HUES6 (cell line): Measurements from ENCODE around the gene CIB4.

ENCODE experiments used
- H3K27ac ChIP-seq: 2 replicates; pipeline ENCODE4 v1.7.0; 2013; ENCODE audit warnings: low read depth, mild to moderate bottlenecking, low read length, inconsistent platforms
- H3K27me3 ChIP-seq: 2 replicates; pipeline ENCODE4 v1.6.1; 2013; ENCODE audit warnings: low read length; ENCODE audit not compliant: control insufficient read depth, insufficient read depth
- H3K36me3 ChIP-seq: 2 replicates; pipeline ENCODE4 v1.6.1; 2013; ENCODE audit warnings: low read length; ENCODE audit not compliant: control insufficient read depth, insufficient read depth
- H3K4me1 ChIP-seq: 2 replicates; pipeline ENCODE4 v1.6.1; 2013; ENCODE audit warnings: low read length; ENCODE audit not compliant: control insufficient read depth, insufficient read depth
- H3K4me3 ChIP-seq: 2 replicates; pipeline ENCODE4 v1.5.1; 2013; ENCODE audit warnings: low read depth, low read length
- H3K9ac ChIP-seq: one replicate; pipeline ENCODE4 v1.6.1; 2013; ENCODE audit warnings: mild to moderate bottlenecking, low read length
- H3K9me3 ChIP-seq: 2 replicates; pipeline ENCODE4 v1.6.1; 2013; ENCODE audit warnings: low read depth, low read length; ENCODE audit not compliant: control insufficient read depth, insufficient read depth

CIB4 gene

DNA sequence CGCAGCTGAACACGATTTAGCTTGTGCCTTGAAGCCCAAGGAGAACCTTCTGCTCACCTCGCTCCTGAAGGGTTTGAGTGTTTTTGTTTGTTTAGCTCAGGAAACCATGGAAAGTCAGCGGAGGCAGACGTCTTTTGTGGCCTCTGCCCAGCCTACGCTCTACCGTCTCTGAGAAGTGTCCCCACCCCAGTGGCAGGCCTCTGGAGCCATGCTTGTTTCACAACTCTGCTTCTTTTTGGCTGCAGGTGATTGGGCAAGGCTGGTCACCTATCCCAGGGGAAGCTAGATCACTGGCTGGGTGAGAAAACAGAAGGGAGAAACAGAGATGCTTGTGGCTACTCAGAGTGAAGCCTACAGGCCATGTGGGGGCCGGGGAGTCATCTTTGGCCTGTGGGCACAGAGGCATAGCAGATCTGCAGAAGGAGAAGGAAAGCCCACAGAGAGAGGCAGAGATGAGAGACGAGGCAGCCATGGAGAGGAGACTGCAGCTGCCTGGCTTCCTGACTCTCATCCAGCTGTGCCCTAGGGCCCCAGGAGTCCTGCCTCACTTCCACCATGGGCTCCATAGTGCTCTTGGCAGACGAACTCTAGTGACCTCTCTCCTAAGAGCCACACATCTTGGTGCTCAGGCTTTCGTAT is 50.1 kb downstream of the CIB4 start:
- H3K27ac ChIP-seq, result no peak overlapping the region
- H3K9me3 ChIP-seq, result no peaks in the 10 kb centered on the region
- H3K9ac ChIP-seq, result no peak overlapping the region
- H3K4me1 ChIP-seq, result no peaks in the 10 kb centered on the region; the same call in none of the 2 replicates
- no peaks in the 10 kb centered on the region for H3K36me3 ChIP-seq
- no peak overlapping the region for H3K4me3 ChIP-seq
- peaks cover 15% of the 10 kb centered on the region for H3K27me3 ChIP-seq

DNA sequence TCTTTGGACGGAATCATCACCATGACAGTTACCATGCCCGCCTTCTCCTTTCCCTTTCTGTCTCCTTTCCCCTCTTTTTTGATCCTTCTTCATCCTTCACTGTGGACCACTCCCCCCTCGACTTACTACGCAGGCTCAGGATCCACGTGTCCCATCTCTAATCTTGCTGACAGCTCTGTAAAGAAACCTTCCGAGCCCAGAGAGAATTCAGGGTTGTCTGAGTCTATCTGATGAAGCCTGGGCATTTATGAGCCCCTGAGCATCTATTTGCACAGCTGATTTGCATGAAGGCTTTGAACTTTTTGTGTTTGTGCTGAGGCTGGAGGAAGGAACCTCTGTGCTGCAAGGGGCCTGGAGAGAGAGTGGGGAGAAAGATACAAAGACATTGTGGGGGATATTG is 50.7 kb downstream of the CIB4 start:
- no peak overlapping the region for H3K4me3 ChIP-seq
- H3K27me3 ChIP-seq, result peaks cover 15% of the 10 kb centered on the region
- H3K36me3 ChIP-seq, result no peaks in the 10 kb centered on the region
- H3K4me1 ChIP-seq, result no peaks in the 10 kb centered on the region; the same call in none of the 2 replicates
- no peak overlapping the region for H3K9ac ChIP-seq
- no peak overlapping the region for H3K27ac ChIP-seq
- H3K9me3 ChIP-seq, result no peaks in the 10 kb centered on the region

DNA sequence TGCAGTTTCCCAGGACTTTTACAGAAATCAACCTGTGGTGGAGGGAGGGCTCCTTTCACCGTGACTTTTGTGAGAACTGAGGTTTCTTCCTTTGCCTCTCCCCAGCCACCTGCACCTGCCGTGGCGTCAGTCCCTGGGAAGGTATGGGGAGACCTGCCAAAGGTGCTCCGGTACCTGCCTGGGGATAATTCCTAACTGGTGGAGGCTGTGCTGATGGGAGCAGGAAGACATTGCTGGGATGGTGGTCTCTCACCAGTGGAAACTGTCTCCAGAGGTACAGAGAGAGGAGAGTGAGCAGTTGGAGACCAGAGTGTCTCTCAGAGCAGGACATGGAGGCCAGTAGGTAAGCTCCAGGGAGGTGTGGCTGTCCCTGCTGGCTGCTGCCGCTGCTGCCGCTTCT is 52.6 kb downstream of the CIB4 start:
- Histone ChIP-seq H3K27ac (no peak overlapping the region), H3K4me1 (no peaks in the 10 kb centered on the region; the same call in 1 of the 2 replicates), H3K9me3 (no peaks in the 10 kb centered on the region), H3K4me3 (no peak overlapping the region), H3K9ac (no peak overlapping the region), H3K27me3 (peaks cover 15% of the 10 kb centered on the region), H3K36me3 (no peaks in the 10 kb centered on the region)

DNA sequence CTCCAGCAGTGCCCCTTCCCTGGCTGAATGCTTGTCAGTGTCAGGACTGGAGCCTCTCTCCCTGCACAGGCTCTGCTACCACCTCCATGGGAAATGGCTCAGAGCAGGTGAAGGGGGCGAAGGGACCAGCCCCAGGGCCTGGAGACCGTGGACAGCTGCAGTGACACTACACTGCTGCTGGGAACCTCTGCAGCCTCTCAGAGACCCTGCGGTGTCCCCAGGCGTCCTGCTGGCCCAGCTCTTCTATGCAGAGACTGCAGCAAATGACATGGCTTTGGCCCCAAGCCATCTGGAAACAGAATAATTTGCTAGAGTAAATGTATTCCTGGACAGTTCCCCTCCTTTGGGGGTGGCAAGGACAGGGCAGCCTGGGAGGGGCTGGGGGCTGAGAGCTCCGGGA is 53.2 kb downstream of the CIB4 start:
- no peaks in the 10 kb centered on the region; the same call in 1 of the 2 replicates for H3K4me1 ChIP-seq
- no peaks in the 10 kb centered on the region for H3K9me3 ChIP-seq
- peaks cover 15% of the 10 kb centered on the region for H3K27me3 ChIP-seq
- no peak overlapping the region for H3K9ac ChIP-seq
- H3K4me3 ChIP-seq, result no peak overlapping the region
- H3K27ac ChIP-seq, result no peak overlapping the region
- H3K36me3 ChIP-seq, result no peaks in the 10 kb centered on the region

DNA sequence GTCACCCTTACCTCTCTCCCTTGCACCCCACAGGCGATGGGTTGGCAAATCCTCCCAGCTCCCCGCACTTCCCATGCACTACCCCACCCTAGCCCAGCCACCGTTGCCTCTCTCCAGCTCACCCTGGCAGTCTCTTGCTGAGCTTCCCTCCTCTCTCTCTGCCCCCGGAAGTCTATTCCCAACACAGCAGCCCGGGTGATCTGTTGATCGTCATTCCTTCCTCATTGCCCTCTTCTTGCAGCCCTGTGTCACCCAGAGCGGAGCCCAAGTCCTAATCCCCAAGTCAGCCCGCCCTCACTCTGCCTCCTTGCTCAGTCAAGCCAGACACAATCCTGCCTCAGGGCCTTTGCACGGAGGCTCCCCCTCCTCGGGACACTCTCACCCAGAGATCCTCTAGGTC is 55.2 kb downstream of the CIB4 start:
- no peaks in the 10 kb centered on the region for H3K36me3 ChIP-seq
- H3K27me3 ChIP-seq, result peaks cover 15% of the 10 kb centered on the region
- no peaks in the 10 kb centered on the region for H3K9me3 ChIP-seq
- H3K4me3 ChIP-seq, result no peak overlapping the region
- H3K27ac ChIP-seq, result no peak overlapping the region
- H3K4me1 ChIP-seq, result no peaks in the 10 kb centered on the region; the same call in 1 of the 2 replicates
- no peak overlapping the region for H3K9ac ChIP-seq

DNA sequence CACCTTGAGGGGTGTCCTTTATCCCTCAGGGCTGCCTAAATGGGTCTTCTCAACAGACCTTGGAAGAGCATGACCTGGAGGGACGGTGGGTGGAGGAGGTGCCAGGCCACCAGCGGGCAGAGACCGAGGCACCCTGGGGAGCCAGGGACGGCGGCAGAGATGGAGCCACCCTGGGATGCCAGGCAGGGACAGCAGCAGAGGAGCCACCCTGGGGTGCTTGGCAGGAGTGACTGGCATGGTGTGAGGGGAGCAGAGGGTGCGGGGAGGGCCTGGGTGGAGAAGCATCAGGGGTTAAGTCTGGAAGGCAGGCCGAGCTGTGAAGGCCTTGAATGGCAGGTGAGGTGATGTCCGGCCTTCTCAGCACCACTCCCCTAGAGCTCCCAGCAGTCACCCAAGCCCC is 56.1 kb downstream of the CIB4 start:
- Histone ChIP-seq H3K9me3 (no peaks in the 10 kb centered on the region), H3K9ac (no peak overlapping the region), H3K36me3 (no peaks in the 10 kb centered on the region), H3K4me1 (no peaks in the 10 kb centered on the region), H3K27me3 (peaks cover 15% of the 10 kb centered on the region), H3K27ac (no peak overlapping the region), H3K4me3 (no peak overlapping the region)

DNA sequence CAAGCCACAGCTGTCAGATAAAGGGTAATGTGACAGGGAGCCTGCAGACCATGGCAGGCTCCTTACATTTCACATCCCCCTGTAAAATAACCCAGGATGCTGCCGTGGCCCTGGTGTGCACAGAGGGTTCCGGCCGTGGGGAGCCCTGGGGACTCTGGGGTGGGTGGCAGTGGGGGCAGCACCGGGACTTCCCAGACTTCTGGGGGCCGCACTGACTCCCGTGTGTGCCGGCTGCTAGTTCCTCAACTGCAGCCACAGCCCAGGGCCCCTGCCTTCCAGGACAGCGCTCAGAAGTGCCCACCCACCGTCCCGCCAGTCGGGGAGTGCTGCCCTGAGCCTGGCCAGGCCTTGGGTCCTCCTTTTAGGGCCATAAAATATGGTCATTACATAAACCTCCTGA is 56.5 kb downstream of the CIB4 start:
- H3K36me3 ChIP-seq, result no peaks in the 10 kb centered on the region
- no peak overlapping the region for H3K27ac ChIP-seq
- H3K27me3 ChIP-seq, result peaks cover 14% of the 10 kb centered on the region
- H3K4me3 ChIP-seq, result no peak overlapping the region
- no peaks in the 10 kb centered on the region for H3K9me3 ChIP-seq
- H3K4me1 ChIP-seq, result no peaks in the 10 kb centered on the region
- H3K9ac ChIP-seq, result no peak overlapping the region

DNA sequence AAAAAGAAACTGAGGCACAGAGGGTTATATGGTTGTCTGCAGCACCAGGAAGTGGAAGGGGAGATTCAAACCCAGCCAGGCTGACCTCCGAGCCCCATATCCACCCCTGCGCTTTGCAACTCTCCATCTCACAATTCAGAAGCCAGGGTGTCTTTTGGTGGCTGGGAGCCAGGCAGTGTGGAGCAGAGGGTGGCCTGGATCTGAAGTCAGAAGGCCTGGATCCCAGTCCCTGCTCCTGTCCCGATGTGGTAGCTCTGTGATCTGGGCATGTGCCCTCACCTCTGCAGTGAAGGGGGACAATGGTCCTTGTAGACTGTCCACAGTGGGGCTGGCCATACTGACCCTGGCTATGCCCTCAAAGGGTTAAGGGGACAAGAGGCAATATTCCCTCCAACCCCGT is 57.0 kb downstream of the CIB4 start:
- Histone ChIP-seq H3K9ac (no peak overlapping the region), H3K27me3 (peaks cover 11% of the 10 kb centered on the region), H3K4me3 (no peak overlapping the region)

DNA sequence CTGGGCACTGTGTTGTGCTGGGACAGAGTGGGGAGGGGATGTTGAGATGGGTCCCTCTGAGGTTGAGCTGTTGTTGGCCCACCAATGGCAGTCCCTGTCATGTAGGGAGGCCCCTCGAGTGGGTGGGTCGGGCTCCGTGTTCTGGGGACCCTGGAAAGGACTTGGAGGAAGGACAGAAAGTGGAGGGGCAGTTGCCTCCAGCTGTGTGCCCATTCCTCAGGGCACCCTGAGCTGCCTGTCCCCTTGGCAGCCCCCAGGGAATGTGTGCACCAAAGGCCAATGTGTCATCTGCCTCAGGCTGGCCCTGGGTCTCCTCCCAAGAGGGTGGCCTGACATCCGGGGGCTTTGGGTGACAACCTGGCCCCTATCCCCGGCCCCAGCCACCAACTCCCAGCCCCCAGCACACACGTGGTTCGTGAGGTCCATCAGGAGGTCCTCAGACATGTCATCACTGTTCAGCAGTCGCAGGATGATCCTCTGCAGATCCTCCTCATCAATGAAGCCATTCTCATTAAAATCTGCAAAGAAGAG is 57.7 kb downstream of the CIB4 start:
- Histone ChIP-seq H3K9ac (no peak overlapping the region), H3K36me3 (no peaks in the 10 kb centered on the region), H3K9me3 (no peaks in the 10 kb centered on the region), H3K27me3 (peaks cover 14% of the 10 kb centered on the region), H3K4me3 (no peak overlapping the region), H3K27ac (no peak overlapping the region), H3K4me1 (no peaks in the 10 kb centered on the region)

More for the DNA sequence above, 57.0 kb downstream of the CIB4 start:
- Histone ChIP-seq H3K9me3 (no peaks in the 10 kb centered on the region), H3K4me1 (no peaks in the 10 kb centered on the region), H3K36me3 (no peaks in the 10 kb centered on the region), H3K27ac (no peak overlapping the region)

DNA sequence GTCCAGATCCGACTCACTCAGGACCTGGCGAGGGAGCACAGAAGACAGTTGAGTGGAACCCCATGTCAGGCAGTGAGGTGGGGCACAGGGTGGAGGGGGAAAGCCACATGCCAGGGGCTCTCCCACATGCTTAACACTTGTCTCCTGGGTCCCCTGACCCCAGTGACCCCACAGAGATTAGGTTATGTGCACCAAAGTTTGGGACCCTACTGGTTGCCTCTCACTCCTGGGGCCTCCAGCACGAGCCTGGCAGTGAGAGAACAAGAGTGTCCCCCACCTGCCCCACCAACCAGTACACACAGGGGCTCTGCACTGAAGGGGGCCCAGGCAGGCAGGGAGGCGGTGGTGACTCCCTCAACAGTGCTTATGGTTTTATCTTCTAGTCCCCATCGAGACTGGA is 58.3 kb downstream of the CIB4 start:
- H3K9me3 ChIP-seq, result no peaks in the 10 kb centered on the region
- no peak overlapping the region for H3K9ac ChIP-seq
- H3K4me1 ChIP-seq, result no peaks in the 10 kb centered on the region
- no peaks in the 10 kb centered on the region for H3K36me3 ChIP-seq
- H3K4me3 ChIP-seq, result no peak overlapping the region
- peaks cover 13% of the 10 kb centered on the region; the same call in 1 of the 2 replicates for H3K27me3 ChIP-seq
- no peak overlapping the region for H3K27ac ChIP-seq

DNA sequence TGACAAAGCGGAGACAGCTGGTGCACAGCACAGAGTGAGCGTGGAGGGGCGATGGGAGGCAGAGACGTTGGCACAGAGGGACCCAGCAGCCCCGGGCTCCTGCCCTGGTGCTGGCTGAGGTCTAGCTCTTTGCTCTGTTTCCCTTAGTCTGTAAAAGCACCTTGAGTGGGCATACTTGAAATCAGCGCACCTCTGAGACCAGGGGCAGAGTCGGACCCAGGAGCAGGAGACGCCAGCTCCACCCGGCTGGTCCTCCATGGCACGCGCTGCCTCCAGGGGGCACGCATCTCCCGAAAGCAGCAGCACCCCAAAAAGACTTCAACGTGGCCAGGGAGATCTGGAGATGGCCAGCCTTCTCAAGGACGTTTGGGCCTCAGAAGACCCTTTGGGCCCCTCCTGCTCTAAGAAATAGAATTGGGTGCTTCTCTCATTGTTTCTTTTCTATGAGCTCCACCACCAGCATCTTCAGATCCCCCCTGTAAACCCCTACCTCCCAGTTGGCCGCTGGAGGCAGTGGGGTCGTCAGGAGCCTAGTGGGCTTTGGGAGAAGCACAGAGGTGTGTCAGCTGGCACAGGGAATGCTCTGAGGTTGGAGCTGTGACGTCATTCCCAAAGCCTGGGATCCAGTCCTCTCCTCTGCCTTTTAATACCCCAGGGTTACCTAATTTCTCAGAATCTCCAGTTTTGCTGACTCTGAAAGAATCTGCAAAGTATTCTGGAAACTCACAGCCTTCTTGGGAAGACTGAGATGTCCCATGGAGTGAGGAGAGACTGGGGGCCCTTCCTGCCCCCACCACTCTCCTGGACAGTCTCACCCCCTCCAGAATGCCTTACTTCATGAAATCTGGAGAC is 58.9 kb downstream of the CIB4 start:
- Histone ChIP-seq H3K9ac (no peak overlapping the region), H3K4me3 (no peak overlapping the region), H3K27ac (no peak overlapping the region), H3K9me3 (no peaks in the 10 kb centered on the region), H3K4me1 (peaks cover 5% of the 10 kb centered on the region; the same call in 1 of the 2 replicates), H3K27me3 (peaks cover 16% of the 10 kb centered on the region; the same call in 1 of the 2 replicates), H3K36me3 (no peaks in the 10 kb centered on the region)
